Measurements from ENCODE around the gene CDK2. TPM values are rescaled to one million over a fixed set of nuclear protein-coding genes. Genes with fewer than 3 reads are reported as not detected.

The CDK2 gene
- polyA plus RNA-seq, 1 donor from 2014 or later, result 2.6 TPM

DNA sequence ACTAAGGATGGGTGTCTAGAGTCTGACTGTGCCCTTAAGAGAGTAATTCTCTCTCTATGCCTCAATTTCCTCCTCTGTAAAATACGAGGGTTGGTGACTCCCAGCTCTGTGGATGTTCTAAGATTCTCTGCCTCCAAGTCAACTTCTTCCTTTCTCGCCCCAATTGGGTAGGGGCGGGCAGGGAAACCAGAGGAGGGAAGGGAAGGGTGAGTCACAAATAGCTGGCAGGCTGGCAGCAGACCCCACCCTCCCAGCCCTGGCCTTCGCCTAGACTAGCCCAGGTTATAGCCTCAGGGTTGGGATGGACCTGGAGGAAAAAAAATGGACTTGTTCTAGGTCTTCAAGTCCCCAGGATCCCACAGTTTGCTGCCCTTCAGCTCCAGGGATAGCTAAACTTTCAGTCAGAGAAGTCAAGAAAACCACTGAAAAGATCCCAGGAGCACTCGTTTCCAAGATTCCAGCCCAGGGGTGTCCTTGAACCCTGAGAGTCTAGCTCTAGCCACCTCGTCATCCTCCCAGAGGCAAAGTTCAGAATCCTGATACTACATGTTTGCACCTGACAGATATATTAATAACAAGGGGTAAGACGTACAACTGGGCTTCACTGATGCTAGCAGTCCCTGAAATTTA, 33.3 kb upstream of the CDK2 start:
- TF ChIP-seq EP300 (conservative IDR thresholded peaks at IDR 0.05; ENCODE audit: poor library complexity, severe bottlenecking) (no peak), MXI1 (conservative IDR thresholded peaks at IDR 0.05; ENCODE audit: poor library complexity, severe bottlenecking) (no peak), POLR2AphosphoS5 (IDR thresholded peaks at IDR 0.05) (no peak), TAF1 (IDR thresholded peaks at IDR 0.05; ENCODE audit: low read depth) (no peak), RAD21 (conservative IDR thresholded peaks at IDR 0.05) (no peak), EZH2 (IDR thresholded peaks at IDR 0.05; ENCODE audit: borderline replicate concordance, insufficient read depth, low read length, poor library complexity, severe bottlenecking) (no peak)
- TF ChIP-seq, protein P1, sequence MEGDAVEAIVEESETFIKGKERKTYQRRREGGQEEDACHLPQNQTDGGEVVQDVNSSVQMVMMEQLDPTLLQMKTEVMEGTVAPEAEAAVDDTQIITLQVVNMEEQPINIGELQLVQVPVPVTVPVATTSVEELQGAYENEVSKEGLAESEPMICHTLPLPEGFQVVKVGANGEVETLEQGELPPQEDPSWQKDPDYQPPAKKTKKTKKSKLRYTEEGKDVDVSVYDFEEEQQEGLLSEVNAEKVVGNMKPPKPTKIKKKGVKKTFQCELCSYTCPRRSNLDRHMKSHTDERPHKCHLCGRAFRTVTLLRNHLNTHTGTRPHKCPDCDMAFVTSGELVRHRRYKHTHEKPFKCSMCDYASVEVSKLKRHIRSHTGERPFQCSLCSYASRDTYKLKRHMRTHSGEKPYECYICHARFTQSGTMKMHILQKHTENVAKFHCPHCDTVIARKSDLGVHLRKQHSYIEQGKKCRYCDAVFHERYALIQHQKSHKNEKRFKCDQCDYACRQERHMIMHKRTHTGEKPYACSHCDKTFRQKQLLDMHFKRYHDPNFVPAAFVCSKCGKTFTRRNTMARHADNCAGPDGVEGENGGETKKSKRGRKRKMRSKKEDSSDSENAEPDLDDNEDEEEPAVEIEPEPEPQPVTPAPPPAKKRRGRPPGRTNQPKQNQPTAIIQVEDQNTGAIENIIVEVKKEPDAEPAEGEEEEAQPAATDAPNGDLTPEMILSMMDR (IDR thresholded peaks at IDR 0.05; ENCODE audit: poor library complexity, severe bottlenecking), result no peak
- TF ChIP-seq, protein P2, sequence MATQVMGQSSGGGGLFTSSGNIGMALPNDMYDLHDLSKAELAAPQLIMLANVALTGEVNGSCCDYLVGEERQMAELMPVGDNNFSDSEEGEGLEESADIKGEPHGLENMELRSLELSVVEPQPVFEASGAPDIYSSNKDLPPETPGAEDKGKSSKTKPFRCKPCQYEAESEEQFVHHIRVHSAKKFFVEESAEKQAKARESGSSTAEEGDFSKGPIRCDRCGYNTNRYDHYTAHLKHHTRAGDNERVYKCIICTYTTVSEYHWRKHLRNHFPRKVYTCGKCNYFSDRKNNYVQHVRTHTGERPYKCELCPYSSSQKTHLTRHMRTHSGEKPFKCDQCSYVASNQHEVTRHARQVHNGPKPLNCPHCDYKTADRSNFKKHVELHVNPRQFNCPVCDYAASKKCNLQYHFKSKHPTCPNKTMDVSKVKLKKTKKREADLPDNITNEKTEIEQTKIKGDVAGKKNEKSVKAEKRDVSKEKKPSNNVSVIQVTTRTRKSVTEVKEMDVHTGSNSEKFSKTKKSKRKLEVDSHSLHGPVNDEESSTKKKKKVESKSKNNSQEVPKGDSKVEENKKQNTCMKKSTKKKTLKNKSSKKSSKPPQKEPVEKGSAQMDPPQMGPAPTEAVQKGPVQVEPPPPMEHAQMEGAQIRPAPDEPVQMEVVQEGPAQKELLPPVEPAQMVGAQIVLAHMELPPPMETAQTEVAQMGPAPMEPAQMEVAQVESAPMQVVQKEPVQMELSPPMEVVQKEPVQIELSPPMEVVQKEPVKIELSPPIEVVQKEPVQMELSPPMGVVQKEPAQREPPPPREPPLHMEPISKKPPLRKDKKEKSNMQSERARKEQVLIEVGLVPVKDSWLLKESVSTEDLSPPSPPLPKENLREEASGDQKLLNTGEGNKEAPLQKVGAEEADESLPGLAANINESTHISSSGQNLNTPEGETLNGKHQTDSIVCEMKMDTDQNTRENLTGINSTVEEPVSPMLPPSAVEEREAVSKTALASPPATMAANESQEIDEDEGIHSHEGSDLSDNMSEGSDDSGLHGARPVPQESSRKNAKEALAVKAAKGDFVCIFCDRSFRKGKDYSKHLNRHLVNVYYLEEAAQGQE (IDR thresholded peaks at IDR 0.05; ENCODE audit: borderline replicate concordance), result no peak
- H3K4me2 ChIP-seq (ENCODE audit: low read length), result no peak overlapping the region
- H3F3A ChIP-seq (ENCODE audit: insufficient read depth, low read length, poor library complexity, severe bottlenecking), result no peaks in the 10 kb centered on the region
- peaks cover 40% of the 10 kb centered on the region for H3K27me3 ChIP-seq (ENCODE audit: insufficient read depth, low read depth, low read length)
- H3K27ac ChIP-seq (ENCODE audit: low read length), result no peak overlapping the region
- H3K79me2 ChIP-seq (replicated peaks; ENCODE audit: insufficient read depth, low read length), result peaks cover 6% of the 10 kb centered on the region
- no peaks in the 10 kb centered on the region for H4K20me1 ChIP-seq (ENCODE audit: insufficient read depth)
- no peaks in the 10 kb centered on the region for H3K36me3 ChIP-seq (ENCODE audit: insufficient read depth, low read length)
- no peaks in the 10 kb centered on the region for H3K9me2 ChIP-seq (ENCODE audit: insufficient read depth, low read length)
- H2AFZ ChIP-seq (ENCODE audit: low read depth, low read length), result no peak overlapping the region
- no peak overlapping the region for H3K4me3 ChIP-seq (ENCODE audit: low read length)
- no peaks in the 10 kb centered on the region for H3K9me3 ChIP-seq (ENCODE audit: low read length)
- no peak overlapping the region for H3K9ac ChIP-seq (ENCODE audit: low read length)

DNA sequence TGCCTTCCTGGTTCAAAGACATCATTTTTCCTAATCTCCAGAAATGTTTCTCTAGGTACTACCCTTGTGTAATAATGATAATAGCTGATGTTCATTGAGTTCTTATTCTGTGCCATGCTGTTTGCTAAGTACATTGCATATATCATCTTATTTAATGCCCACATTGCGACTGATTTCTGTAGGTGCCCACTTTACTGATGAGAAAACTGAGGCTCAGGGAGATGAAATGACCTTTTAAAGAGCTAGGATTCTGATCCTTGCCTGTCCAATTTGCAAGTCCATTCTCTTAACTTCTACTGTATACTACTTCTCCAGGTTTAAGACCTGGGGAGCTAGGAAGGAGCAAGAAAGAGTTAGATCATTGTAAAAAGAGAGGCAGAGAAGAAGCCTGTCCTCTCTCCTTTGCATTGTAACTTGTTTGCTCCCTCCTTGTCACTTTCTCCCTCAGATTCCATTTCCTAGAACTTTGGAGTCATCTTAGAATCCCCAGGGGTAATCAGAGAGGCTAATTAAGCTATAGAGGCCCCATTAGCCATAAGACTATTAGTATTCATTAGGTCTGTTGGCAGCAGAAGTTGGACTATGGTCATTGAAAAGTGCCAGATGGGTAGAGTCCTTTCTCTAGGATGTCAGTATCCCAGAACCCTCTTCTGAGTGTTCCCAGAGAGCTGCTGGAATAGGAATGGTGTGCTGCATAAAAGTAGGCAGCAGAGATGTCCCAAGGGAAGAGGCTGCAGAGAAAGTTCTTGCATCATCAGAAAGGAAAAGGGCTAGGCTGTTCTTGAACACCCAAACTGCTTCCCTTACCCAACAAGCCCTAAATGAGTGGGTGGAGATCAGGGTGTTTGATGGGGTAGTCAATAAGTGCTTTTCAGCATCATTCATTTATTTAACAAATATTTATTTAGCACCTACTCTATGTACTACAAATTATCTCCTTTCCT, 32.6 kb upstream of the CDK2 start:
- H3K27ac ChIP-seq (ENCODE audit: low read length), result no peak overlapping the region
- H3K27me3 ChIP-seq (ENCODE audit: insufficient read depth, low read depth, low read length), result peaks cover 40% of the 10 kb centered on the region
- no peaks in the 10 kb centered on the region for H3K9me3 ChIP-seq (ENCODE audit: low read length)
- H3F3A ChIP-seq (ENCODE audit: insufficient read depth, low read length, poor library complexity, severe bottlenecking), result no peaks in the 10 kb centered on the region
- peaks cover 6% of the 10 kb centered on the region for H3K79me2 ChIP-seq (replicated peaks; ENCODE audit: insufficient read depth, low read length)
- no peak overlapping the region for H3K4me3 ChIP-seq (ENCODE audit: low read length)
- no peaks in the 10 kb centered on the region for H3K9me2 ChIP-seq (ENCODE audit: insufficient read depth, low read length)
- TF ChIP-seq MXI1 (conservative IDR thresholded peaks at IDR 0.05; ENCODE audit: poor library complexity, severe bottlenecking) (no peak), EZH2 (IDR thresholded peaks at IDR 0.05; ENCODE audit: borderline replicate concordance, insufficient read depth, low read length, poor library complexity, severe bottlenecking) (no peak), RAD21 (conservative IDR thresholded peaks at IDR 0.05) (no peak), EP300 (conservative IDR thresholded peaks at IDR 0.05; ENCODE audit: poor library complexity, severe bottlenecking) (no peak), TAF1 (IDR thresholded peaks at IDR 0.05; ENCODE audit: low read depth) (no peak), SMC3 (conservative IDR thresholded peaks at IDR 0.05; ENCODE audit: poor library complexity) (no peak), POLR2AphosphoS5 (IDR thresholded peaks at IDR 0.05) (no peak)
- TF ChIP-seq, protein P1 (IDR thresholded peaks at IDR 0.05; ENCODE audit: poor library complexity, severe bottlenecking), result no peak
- TF ChIP-seq, protein P2 (IDR thresholded peaks at IDR 0.05; ENCODE audit: borderline replicate concordance), result no peak
- no peak overlapping the region for H3K4me2 ChIP-seq (ENCODE audit: low read length)
- H3K36me3 ChIP-seq (ENCODE audit: insufficient read depth, low read length), result no peaks in the 10 kb centered on the region
- H4K20me1 ChIP-seq (ENCODE audit: insufficient read depth), result no peaks in the 10 kb centered on the region
- H2AFZ ChIP-seq (ENCODE audit: low read depth, low read length), result no peak overlapping the region
- no peak overlapping the region for H3K9ac ChIP-seq (ENCODE audit: low read length)

Measured in neural cell (in vitro differentiated cells).